Astrocyte of the spinal cord (primary cell): ENCODE results near the gene SEC14L1.

Source experiments
- DNase-seq: peaks from one replicate; pipeline ENCODE4 v3.0.0; 2011; ENCODE audit warnings: low read depth, low spot score
- H3K4me3 ChIP-seq: 2 replicates; pipeline ENCODE4 v1.5.1; 2011; ENCODE audit warnings: low read depth, mild to moderate bottlenecking, low read length, moderate library complexity
- CTCF ChIP-seq: IDR thresholded peaks from 2 replicates; pipeline ENCODE4 v1.5.1; 2012; ENCODE audit warnings: low read depth, mild to moderate bottlenecking, low read length, inconsistent platforms
- in situ Hi-C: cut with HindIII; loops from 2 replicates; pipeline ENCODE4 v1.10.0; 2017; ENCODE audit warnings: low sequenced_read_pairs

SEC14L1 gene

GRCh38 chr17:77117415-77117814 lies 23.4 kb upstream of the SEC14L1 start:
- TF ChIP-seq CTCF: no peak

DNA sequence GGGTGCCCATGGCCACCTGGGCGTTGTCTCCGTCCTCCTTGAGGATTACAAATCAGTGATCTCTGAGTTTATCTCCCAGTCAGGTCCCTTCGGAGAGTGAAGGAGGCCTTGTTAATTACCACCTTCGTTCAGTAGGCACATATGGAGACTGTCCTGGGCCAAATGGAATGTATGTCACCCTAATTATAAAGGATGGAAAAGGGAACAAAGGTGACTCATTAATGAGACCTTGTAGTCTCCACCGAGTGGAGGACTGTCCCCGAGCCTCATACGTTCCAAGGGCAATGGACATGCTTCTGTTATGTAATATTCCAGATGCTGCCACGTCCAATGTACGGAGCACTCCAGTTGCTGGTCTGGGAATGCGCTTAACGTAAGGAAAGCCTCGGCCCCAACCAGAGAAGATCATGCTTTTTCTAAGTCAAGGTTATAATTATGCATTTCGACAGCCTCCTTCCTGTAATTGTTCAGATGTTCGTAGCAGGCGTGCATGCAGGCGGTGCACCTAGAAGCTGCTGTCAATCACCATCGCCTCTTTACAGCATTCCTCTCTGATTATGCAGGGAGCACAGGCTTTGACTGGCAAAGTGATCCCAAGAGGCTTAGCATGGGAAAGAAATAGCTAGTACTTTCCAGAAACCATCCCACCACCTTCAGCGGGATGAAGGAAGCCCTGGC lies 22.4 kb upstream of the SEC14L1 start:
- no peak for DNase-seq
- no peak overlapping the region for H3K4me3 ChIP-seq
- in situ Hi-C loops: no loop called here
- TF ChIP-seq CTCF: no peak

More at GRCh38 chr17:77117415-77117814, 23.4 kb upstream of the SEC14L1 start:
- no peak for DNase-seq
- no peak overlapping the region for H3K4me3 ChIP-seq
- in situ Hi-C loops: no loop called here

GRCh38 chr17:77119668-77120301 lies 21.0 kb upstream of the SEC14L1 start:
- in situ Hi-C loops: no loop called here
- no peak for TF ChIP-seq CTCF
- no peak overlapping the region for H3K4me3 ChIP-seq
- no peak for DNase-seq

- in situ Hi-C loops: no loop called here
- no peak for TF ChIP-seq CTCF
- DNase-seq: peak; percentile 36
- no peak overlapping the region for H3K4me3 ChIP-seq
Measured at GRCh38 chr17:77120868-77121267, 19.9 kb upstream of the SEC14L1 start.

DNA sequence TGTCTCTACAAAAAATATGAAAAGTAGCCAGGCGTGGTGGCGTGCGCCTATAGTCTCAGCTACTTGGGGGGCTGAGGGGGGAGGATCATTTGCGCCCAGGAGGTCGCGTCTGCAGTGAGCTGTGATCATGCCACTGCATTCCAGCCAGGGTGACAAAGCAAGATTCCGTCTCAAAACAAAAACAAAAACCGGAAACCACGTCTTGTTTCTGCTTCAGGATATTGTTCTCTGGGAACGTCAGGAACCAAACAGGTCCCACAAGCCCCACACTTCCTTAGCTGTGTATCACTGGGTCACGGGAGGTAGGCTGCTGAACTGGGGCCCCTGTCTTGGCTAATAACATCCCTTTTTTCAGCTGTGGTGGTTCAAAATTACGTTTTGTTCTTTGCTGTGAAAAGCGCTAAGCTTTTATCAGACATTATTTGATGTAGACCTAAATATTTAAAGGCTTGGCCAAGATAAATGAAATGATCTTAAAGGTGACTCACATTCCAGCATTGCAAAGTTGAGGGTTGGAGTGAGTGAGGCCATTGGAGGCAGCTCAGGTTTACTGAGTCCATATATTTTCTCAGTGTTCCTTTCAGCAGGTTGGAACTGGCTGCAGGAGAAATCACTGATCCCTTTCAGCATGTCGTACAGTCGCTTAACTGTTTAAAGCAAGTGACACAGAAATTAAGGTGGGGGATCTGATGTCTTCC lies 16.4 kb upstream of the SEC14L1 start:
- H3K4me3 ChIP-seq: no peak overlapping the region
- TF ChIP-seq CTCF: no peak
- DNase-seq: peak; percentile 84
- in situ Hi-C loops: no loop called here

DNA sequence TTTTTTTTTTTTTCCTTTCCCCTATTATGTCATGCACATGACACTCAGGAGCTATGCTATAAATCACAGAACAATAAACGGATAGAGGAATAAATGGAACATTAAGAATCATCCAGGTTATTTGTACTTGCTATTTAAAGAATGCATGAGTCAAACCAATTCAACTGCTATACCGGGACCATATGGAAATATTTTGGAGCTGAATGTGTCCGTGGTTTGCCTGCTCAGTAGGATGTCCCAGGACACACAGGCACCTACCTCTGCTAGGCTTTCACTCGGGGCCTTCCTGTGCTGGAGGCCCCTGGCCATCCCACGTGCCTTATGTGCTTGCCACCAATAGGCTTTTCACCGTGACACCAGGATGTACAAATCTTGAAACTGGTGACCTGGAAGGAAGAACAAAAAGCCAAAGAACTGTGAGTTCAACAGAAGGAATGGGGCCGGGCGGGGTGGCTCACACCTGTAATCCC lies 15.3 kb upstream of the SEC14L1 start:
- in situ Hi-C loops: no loop called here
- H3K4me3 ChIP-seq: no peak overlapping the region
- peak; percentile 96 for DNase-seq
- TF ChIP-seq CTCF: no peak
